SK-N-MC (cell line): Measurements from ENCODE around the gene GPC3.

Experiments used
- DNase-seq: peaks from one replicate; pipeline ENCODE4 v3.0.0-alpha.2; 2011; ENCODE audit warnings: low read depth, low spot score
- H3K27ac ChIP-seq: fragments of 200-600 bp; sonication (generic); 2 replicates; pipeline ENCODE4 v1.5.1; 2016; ENCODE audit warnings: mixed run types
- H3K36me3 ChIP-seq: fragments of 200-600 bp; sonication (generic); 2 replicates; pipeline ENCODE4 v1.6.1; 2017; ENCODE audit warnings: antibody characterized with exemption, low read length, mixed read lengths; ENCODE audit not compliant: insufficient read depth
- H3K4me3 ChIP-seq: fragments of 200-600 bp; sonication (generic); 2 replicates; pipeline ENCODE4 v1.5.1; 2016
- H3K9ac ChIP-seq: fragments of 200-600 bp; sonication (generic); 2 replicates; pipeline ENCODE4 v1.8.0; 2017; ENCODE audit warnings: mixed run types, mixed read lengths; ENCODE audit not compliant: insufficient read length
- H3K9me3 ChIP-seq: fragments of 200-600 bp; sonication (generic); 2 replicates; pipeline ENCODE4 v1.6.1; 2017; ENCODE audit warnings: low read depth, mild to moderate bottlenecking, antibody characterized with exemption, low read length, moderate library complexity, mixed read lengths
- EZH2 ChIP-seq: fragments of 200-600 bp; sonication (generic); IDR thresholded peaks from one replicate; pipeline ENCODE4 v1.6.1; 2017; ENCODE audit warnings: antibody characterized with exemption
- FOXP2 ChIP-seq: optimal IDR thresholded peaks from 2 replicates; pipeline ENCODE3; 2011; ENCODE audit warnings: mild to moderate bottlenecking, moderate library complexity; ENCODE audit not compliant: insufficient read depth; ENCODE audit errors: extremely low read length, control extremely low read depth
- POLR2AphosphoS5 ChIP-seq: IDR thresholded peaks from 2 replicates; pipeline ENCODE4 v1.6.1; 2012; ENCODE audit warnings: mild to moderate bottlenecking, low read depth, low read length, borderline replicate concordance

Gene GPC3

DNA sequence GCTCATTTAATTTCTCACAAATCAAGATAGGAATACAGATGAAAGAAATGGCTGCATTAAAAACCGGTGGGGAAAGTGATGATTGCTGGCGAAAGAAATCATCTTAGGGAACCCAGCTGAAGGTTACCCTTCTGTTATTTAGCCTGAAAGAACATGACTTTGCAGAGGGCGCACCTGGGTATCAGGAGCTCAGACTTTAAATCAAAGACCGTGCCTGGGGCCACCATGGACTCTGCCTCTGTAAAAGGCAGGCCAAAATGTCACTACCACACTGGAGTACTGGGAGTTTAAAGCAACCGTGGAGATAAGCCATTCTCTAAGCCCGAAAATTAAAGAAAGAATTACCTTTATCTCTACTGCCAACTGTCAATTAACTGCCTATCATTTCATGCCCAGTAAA lies 24.3 kb downstream of the GPC3 start:
- no peaks in the 10 kb centered on the region for H3K9me3 ChIP-seq
- no peak overlapping the region for H3K9ac ChIP-seq
- no peaks in the 10 kb centered on the region for H3K36me3 ChIP-seq
- TF ChIP-seq POLR2AphosphoS5, result no peak
- TF ChIP-seq FOXP2, result no peak
- TF ChIP-seq EZH2, result no peak
- no peak overlapping the region for H3K4me3 ChIP-seq
- DNase-seq, result no peak
- H3K27ac ChIP-seq, result no peak overlapping the region

DNA sequence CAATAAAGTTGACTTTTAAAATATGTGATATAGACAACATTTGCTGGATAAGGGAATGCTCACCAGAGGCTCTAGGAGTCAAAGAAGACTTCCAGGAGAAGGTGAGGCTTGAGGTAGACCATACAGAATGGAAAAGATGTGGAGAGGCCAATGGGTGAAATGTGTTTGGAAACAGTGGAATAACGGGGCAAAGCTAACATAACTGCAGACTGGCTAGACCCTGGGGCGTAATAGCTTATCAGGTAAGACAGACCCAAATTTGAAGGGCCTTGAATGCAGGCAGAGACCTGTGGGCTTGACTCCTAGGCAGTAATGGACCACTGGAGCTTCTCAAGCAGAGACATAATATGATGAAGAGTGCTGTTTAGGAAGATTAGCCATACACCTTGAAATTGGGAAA lies 25.4 kb downstream of the GPC3 start:
- no peaks in the 10 kb centered on the region for H3K36me3 ChIP-seq
- H3K9ac ChIP-seq, result no peak overlapping the region
- H3K27ac ChIP-seq, result no peak overlapping the region
- DNase-seq, result no peak
- no peak overlapping the region for H3K4me3 ChIP-seq
- no peaks in the 10 kb centered on the region for H3K9me3 ChIP-seq
- TF ChIP-seq POLR2AphosphoS5 (no peak), FOXP2 (no peak), EZH2 (no peak)

GRCh38 chrX:133958997-133959688 lies 26.3 kb downstream of the GPC3 start:
- Histone ChIP-seq H3K36me3 (no peaks in the 10 kb centered on the region), H3K9ac (no peak overlapping the region), H3K9me3 (no peaks in the 10 kb centered on the region), H3K4me3 (no peak overlapping the region), H3K27ac (no peak overlapping the region)
- TF ChIP-seq FOXP2, result no peak
- TF ChIP-seq EZH2, result no peak
- no peak for TF ChIP-seq POLR2AphosphoS5
- DNase-seq, result no peak

DNA sequence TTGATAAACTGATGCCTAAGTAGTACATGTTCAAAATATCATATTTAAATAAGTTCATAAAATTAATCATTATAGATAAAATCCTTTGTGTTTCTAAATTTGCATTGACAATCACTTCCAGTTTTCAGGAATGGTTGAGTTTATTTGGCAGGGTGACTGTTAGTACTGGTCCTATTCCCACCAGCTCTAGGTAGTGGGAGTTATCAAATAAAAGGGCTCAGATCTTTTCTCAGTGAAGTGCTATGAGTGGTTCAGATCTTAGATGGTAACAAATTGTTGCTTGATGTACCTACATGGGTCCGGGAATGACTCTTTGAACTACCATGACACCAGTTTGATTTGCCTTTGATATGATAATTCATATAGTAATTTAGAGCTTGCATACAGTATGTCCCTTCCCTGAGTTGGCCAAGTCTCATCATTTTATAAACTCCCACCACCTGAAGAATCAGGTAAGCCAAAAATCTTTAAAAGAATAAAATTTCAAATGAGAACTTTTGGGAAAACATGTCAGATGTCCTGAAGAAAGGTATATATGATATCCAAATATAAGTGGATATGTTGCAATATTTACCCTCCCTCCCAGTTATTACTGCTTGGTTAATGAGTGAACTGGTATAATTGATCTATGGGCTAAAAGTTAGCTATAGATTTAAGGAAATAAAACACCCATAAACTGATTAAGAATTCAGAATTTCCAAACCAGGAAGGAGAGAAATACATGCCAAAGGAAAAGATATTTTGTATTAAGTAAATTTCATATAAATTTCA lies 28.6 kb downstream of the GPC3 start:
- H3K9ac ChIP-seq, result no peak overlapping the region
- no peak overlapping the region for H3K4me3 ChIP-seq
- TF ChIP-seq FOXP2 (no peak), EZH2 (no peak), POLR2AphosphoS5 (no peak)
- no peak for DNase-seq
- H3K27ac ChIP-seq, result no peak overlapping the region
- no peaks in the 10 kb centered on the region for H3K36me3 ChIP-seq
- no peaks in the 10 kb centered on the region for H3K9me3 ChIP-seq

GRCh38 chrX:133953785-133954355 lies 31.5 kb downstream of the GPC3 start:
- no peak overlapping the region for H3K9ac ChIP-seq
- DNase-seq, result no peak
- no peaks in the 10 kb centered on the region for H3K36me3 ChIP-seq
- H3K27ac ChIP-seq, result no peak overlapping the region
- TF ChIP-seq EZH2 (no peak), FOXP2 (no peak), POLR2AphosphoS5 (no peak)
- no peak overlapping the region for H3K4me3 ChIP-seq
- no peaks in the 10 kb centered on the region for H3K9me3 ChIP-seq

DNA sequence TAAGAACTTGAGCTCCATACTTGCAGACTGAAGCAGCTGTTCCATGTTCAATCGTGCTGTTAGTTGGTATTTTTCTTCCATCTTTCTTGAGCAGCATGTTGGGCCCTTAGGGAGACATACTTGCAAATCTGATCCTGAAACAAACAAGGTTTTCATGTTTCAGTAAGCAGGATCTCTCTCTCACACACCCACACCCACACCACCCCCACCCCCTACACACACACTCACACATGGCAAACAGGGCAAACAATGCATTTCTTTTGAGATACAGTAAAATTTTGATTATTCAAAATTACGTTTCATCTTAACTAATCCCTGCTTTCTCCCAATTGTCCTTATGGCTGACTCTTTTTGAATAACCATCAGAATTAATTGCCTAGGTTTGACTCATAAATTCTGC lies 32.3 kb downstream of the GPC3 start:
- no peak for DNase-seq
- Histone ChIP-seq H3K36me3 (no peaks in the 10 kb centered on the region), H3K27ac (no peak overlapping the region), H3K4me3 (no peak overlapping the region), H3K9ac (no peak overlapping the region), H3K9me3 (no peaks in the 10 kb centered on the region)
- TF ChIP-seq EZH2 (no peak), FOXP2 (no peak), POLR2AphosphoS5 (no peak)

DNA sequence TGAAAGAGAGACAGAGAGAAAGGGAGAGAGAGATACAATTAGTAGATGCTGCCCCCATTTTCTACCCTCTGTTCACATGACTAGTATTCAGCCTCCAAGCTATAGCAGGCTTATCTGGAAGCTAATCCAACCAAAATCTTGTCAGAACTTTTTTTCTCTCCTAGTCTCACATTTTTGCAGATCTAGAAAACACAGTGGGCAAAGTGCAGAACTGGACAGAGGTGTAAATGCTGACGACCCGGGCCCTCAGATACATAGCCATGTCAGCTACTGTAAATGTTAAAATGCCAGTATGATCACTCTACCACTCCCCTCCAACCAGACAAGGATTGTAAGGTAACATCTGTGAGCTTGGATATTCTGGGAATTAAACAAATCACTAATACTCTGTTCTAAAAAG lies 34.3 kb downstream of the GPC3 start:
- Histone ChIP-seq H3K4me3 (no peak overlapping the region), H3K36me3 (no peaks in the 10 kb centered on the region), H3K27ac (no peak overlapping the region), H3K9me3 (no peaks in the 10 kb centered on the region), H3K9ac (no peak overlapping the region)
- no peak for TF ChIP-seq POLR2AphosphoS5
- DNase-seq, result no peak

DNA sequence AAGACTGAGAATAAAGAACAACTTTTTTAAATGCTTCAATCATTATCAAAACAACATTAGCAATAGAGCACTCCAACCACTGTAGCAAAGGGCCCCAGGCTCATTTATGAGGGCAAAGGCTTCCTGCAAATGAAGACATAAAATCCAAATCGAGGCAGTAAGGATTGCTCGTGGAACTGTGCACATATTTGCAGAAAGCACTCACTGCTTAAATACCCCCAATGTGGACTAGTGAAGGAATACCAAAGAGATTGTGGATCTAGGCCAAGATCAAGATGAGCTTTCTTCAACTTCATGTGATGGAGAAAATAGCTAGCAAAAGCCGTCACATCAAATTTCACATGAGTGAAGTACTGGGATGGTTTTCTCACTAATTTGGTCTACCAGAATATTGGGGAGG lies 35.2 kb downstream of the GPC3 start:
- Histone ChIP-seq H3K27ac (no peak overlapping the region), H3K36me3 (no peaks in the 10 kb centered on the region), H3K9me3 (no peaks in the 10 kb centered on the region), H3K4me3 (no peak overlapping the region), H3K9ac (no peak overlapping the region)
- TF ChIP-seq EZH2 (no peak), POLR2AphosphoS5 (no peak), FOXP2 (no peak)
- no peak for DNase-seq

GRCh38 chrX:133948895-133949294 lies 36.5 kb downstream of the GPC3 start:
- no peak for DNase-seq
- no peaks in the 10 kb centered on the region for H3K9me3 ChIP-seq
- H3K27ac ChIP-seq, result no peak overlapping the region
- no peak overlapping the region for H3K4me3 ChIP-seq
- TF ChIP-seq EZH2 (no peak), FOXP2 (no peak), POLR2AphosphoS5 (no peak)
- H3K36me3 ChIP-seq, result no peaks in the 10 kb centered on the region
- no peak overlapping the region for H3K9ac ChIP-seq
